Stimulated activated CD4-positive, alpha-beta T cell treated with anti-CD3 and anti-CD28 coated beads, TNF-alpha, amount 100 ng/mL, for 24 hours (primary cell): ENCODE results near the gene CORO1C.
"Not testable (repeated sequence)": the region's sequence is repeated elsewhere in the genome, so short reads cannot be mapped to it uniquely, and the experiment has no call there.

Experiments used
- DNase-seq, 3 experiments: peaks; one replicate each; pipeline ENCODE4 v3.0.0-alpha.2; 2020; ENCODE audit warnings: low read depth in 3 of 3

The CORO1C gene

DNA sequence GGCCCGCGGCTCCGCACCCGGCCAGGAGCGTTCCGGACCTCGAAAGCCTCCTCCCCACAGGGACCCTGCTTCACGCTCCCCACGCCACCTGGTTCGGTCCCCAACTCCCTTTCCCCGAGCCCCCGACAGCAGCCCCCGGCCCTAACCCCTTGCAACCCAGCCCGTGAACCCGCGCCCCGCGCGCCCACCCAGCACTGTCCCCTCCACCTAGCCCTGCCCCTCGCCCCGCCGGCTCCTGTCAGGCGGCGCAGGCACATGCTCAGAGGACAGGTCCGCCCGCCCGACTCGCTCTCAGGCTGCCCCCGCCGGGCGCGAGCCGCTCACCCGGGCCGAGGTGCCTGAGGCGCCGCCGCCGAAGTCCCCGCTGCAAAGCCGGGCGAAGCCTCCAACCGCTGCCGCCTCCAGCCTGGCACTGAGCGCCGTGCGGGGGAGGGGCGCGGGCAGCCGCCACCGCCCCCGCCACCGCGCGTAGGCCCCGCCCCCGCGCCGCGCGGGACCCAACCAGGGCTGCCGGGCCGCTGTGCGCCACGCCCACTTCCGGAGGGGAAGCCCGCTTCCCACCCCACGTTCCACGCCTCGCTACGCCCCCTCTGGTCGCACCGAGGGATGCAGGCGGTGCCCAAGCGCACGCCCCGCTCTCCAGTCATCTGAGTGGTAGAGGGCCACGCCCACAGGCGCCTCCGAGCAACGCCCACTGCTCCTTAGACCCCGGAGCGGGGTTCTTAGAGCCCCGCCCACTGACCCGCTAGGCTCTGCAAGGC lies at the start of gene CORO1C:
Gene CORO1C (minus strand): TSS at position 414 of the 761 bp plus-strand sequence. CDS start 30,200 bp downstream, outside the sequence.
- DNase-seq, result peak; percentile 78 to 93 (median 82)

DNA sequence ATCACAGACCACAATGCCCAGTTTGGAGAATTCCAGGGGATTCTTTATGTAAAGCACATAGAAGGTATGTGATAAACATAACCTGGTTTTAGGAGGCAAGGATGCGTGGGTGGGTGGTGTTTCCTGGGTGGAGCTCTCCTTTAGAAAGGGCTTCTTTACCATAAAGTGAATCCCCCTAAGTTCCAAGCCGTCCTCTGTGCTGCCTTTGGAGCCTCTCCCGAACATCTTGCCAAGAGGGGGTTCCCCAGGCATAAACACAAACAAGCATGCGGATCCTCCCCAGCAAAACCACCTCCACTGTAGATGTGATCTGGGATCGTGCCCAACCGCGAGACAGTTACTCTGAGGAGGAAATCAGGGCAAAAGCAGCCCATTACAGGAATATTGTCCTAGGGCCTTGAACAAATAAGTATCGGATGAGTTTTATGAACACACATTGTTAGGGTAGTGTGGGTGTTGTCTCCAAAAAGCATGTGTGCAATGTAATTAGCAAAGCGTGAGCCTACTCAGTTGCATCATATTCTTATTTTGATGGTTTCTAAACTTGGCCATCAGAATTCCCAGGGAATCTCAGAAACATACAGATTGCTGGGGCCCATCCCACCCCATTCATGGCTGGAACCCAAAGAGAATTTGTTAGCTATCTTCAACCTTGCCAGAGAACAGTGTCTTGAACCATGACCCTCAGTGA lies 48.8 kb upstream of the CORO1C start:
- no peak for DNase-seq

DNA sequence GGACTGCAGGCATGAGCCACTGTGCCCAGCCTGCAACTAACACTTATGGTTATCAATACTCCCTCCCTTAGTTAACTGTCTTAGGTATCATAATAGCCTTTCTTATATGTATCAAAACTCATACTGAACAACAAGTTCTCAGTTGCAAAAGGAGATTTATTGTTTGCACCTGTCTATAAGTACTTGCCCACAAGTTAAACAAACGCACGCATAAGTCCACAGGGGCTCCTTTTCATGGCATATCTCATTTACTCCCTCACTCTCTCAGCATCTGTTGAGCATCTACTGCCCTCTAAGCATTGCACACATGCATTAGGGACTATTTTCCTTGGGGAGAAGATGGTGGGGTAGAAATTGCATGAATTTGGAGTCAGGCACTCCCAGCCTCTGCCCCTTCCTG lies 46.7 kb upstream of the CORO1C start:
- DNase-seq, result no peak

DNA sequence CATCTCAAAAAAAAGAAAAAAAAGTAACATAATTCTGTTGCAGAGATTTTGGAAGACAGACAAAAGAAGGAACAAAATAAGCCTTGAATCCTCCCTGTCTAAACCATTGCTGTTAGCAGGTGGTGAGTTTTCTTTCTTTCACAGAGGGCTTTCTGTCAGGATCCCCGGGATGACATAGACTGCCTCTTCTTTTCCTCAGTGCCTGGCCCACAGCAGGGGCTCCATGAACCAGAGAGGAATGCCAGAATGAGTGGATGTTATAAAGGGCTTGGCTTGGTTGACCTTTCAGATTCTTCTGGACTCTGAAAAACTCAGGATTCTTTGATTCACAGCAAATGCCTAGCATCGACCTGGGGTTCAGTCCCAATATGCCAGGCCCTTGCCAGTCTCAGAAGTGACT lies 45.8 kb upstream of the CORO1C start:
- DNase-seq, result no peak

DNA sequence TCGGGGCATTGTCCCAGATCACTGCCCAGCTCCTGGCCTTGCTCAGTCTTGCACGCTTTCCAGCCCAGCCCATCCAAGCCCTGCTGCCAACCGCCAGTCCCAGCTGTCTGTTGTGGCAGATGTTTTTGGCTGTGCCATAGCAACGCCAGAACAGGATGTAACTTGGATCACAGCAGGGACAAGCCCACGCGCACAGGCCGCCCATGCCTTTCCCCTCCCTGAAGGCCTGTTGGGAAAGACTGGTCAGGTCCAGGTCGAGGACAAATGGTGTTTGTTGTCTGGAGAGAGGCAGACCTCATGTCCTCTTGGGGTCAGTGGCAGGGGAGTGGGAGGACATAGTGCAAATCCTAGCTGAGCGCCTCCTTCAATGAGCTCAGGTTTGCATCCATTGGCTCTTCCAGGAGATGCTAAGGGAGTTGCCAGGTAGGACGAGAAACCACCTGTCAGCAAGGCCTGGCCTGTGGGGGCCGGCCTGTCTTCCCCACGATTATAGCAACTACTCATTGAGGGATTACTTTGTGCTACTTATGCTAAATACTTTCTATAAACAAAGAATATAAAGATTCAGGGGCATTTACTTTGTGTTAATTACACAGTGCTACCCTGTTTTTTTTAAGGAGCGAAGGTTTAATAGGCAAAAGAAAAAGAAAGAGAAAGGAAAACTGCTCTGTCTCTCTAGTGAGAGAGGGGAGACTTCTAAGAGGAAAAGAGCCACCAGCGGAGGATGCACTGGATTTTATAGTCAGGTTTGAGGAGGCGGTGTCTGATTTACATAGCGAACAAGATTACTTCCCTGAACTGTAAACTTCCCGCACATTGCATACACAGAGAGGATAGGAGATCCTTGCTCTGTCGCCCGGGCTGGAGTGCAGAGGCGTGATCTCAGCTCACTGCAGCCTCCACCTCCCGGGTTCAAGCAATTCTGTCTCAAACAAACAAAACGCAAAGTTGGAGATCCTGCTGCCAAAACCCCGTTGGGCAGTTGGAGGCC lies 42.8 kb upstream of the CORO1C start:
- DNase-seq, result no peak

DNA sequence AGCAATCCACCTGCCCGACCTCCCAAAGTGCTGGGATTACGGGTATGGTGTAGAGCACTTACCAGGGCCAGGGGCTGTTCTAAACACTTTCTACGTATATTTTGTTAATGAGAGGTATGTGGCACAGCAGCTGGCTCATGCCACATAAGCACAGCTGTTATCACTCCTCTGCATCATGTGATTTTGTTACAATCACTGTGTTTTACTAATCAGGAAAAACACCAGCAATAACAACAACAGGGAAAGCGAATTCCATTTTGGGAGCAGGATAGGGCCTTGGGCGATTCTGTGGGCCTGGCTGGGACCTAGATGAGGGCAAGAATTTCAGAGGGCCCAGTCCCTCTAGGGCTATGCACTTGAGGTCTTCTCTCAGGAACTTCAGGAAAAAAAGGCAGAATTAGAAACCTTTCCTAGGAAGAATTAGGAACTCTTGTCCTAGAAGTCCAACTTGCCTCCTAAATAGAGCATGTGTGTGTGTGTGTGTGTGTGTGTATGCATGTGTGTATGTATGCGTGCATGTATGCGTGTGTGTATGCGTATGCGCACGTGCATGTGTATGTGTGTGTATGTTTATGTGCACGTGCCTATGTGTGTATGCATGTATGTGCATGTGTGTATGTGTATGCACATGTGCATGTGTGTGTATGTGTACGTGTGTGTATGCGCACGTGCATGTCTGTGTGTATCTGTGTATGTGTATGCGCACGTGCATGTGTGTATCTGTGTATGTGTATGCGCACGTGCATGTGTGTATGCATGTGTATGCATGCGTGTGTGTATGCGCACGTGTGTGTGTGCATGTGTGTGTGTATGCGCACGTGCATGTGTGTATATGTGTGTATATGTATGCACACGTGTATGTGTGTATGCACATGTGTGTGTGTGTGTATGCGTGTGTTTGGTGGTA lies 41.8 kb upstream of the CORO1C start:
- DNase-seq, result no peak

DNA sequence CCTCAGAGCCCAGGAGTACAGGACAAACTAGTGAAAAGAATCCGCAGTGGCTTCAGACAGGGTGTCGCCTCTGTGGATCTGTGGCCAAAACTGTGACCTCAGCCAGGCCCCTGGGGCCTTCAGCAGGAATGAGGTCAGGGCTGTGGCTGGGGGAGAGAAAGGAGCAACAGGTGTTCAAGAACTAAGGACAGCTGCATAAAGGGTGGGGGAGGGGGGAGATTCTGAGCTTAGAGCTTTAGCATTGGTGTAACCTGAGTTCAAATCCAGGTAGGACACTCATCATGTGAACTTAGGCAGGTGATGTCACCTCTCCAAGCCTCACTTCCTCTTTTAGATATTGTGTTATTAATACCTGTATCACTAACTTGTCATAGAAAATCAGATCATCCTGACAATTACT lies 40.9 kb upstream of the CORO1C start:
- no peak for DNase-seq

DNA sequence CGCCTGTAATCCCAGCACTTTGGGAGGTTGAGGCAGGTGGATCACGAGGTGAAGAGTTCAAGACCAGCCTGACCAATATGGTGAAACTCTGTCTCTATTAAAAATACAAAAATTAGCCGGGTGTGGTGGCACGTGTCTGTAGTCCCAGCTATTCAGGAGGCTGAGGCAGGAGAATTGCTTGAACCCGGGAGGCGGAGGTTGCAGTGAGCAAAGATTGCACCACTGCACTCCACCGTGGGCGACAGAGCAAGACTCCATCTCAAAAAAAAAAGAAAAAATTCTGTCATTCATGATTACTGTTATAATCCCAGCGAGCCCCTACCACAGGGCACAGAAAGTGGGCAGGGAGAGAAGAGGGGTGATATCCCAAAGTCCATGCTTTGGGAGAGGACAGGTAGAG lies 40.5 kb upstream of the CORO1C start:
- not testable (repeated sequence) for DNase-seq

DNA sequence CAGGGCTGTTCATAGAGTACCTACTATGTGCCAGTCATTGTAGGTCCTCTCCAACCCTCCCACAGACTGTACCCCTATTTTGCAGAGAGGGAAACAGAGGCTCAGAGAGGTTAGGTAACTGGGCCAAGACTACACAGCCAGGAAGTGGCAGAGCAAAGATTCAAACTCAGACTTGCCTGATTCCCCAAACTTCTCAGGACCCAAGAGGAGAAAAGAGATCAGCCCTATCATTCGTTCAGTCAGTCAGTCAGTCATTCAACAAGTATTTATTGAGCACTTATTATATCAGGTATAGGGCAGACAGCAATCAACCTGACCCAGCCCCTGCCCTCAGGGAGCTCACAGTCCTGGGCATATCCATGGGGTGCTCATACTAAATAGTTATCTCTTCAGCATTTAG lies 39.6 kb upstream of the CORO1C start:
- DNase-seq, result no peak

DNA sequence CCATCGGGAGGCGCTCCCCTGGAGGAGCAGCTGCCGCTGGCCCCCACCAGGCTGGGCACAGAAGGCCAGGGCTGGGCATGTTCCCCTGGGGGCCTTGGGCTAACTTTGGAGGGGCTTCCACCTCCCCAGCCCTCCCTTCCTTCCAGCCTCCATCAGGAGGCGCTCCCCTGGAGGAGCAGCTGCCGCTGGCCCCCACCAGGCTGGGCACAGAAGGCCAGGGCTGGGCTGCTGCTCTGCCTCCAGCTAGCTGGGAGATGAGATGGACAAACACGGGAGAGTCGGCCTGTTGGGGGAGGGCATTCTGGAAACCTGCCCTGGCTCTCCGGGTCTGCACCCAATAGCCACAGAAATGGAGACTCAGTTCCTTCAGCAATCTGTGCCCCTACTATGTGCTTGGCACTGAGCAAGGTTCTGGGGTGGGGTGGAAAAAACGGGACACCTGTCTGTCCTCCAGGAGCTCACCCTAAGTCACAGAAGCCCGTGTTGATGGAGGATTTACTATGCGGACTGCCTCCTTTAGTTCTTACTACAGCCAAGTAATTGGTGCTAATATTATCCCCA lies 39.0 kb upstream of the CORO1C start:
- DNase-seq, result no peak

DNA sequence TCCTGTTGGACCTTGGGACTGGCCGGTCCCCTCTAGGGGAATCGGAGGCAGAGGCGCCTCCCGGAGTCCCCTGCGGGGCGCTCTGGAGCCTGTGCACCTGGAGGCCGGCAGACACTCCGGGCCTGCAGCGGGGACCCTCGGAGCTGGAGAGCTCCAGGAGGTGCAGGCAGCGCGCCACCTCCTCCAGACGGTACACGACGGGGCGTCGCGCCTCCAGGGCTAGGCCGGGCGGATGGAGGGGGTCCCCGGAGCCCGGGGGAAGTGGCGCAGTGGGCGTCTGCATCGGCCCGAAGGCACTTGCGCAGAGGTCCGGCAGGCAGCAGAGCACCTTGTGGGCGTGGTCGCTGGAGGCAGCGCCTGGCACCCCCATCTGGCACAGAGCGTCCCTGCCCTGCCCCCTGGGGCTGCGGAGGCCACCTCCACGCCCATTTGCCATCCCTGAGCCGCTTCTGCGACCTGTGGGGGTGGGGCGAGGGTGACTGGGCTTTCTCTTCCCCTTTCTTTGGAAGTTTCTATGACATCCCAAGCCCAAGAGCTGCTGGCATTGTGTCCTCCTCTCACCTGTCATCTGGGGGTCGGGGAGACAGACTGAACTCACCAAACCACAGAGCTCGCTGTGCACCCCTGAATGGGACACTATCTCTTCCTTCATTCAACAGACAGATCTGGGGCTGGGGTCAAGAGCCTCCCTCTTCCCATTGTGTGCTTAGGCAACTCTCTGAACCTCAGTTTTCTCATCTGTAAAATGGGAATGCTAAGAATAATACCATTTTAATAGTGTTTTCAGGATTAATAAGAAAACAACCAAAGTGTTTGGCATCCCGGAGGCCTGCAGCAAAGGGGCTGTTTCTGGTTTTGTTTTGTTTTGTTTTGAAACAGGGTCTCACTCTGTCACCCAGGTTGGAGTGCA lies 37.5 kb upstream of the CORO1C start:
- DNase-seq, result peak in 1 of 3 experiments; percentile 14

DNA sequence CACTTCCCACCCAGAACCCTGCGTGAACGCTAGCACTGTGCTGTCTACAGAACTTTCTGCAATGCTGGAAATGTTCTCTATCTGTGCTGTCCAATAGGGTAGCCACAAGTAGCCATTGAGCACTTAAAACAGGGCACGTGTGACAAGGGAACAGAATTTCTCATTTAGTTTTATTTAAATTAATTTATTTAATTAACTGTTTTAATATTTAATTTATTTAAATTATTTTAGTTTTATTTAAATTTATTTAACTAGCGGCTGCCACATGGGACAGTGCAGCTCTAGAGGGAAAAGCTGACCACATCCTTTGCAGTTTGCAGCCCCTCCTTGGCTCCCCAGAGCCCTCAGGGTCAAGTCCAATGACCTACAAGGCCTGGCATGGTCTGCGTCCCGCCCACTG lies 35.0 kb upstream of the CORO1C start:
- no peak for DNase-seq

DNA sequence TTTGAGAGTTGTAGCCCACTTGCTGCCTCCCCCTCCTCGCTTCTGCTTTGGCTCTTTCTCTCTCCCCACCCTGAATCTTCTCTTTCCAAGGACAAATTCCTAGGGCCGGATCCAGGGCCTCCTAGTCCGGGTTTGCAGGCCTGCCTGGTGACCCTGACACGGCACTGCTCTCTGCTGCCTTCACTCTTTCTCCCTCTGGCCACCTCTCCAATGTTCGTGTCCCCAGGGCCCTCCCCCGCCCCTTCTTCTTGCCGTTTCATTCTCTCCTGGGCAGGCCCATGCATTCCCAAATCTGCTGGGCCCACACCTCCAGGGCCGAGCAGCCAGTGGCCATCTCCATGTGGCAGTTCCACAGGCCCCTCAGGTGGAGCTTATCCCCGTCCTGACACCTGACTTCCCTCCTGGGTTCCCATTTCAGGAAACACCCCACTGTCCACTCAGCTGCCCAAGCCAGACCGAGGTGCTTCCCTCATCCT lies 34.0 kb upstream of the CORO1C start:
- DNase-seq, result no peak

DNA sequence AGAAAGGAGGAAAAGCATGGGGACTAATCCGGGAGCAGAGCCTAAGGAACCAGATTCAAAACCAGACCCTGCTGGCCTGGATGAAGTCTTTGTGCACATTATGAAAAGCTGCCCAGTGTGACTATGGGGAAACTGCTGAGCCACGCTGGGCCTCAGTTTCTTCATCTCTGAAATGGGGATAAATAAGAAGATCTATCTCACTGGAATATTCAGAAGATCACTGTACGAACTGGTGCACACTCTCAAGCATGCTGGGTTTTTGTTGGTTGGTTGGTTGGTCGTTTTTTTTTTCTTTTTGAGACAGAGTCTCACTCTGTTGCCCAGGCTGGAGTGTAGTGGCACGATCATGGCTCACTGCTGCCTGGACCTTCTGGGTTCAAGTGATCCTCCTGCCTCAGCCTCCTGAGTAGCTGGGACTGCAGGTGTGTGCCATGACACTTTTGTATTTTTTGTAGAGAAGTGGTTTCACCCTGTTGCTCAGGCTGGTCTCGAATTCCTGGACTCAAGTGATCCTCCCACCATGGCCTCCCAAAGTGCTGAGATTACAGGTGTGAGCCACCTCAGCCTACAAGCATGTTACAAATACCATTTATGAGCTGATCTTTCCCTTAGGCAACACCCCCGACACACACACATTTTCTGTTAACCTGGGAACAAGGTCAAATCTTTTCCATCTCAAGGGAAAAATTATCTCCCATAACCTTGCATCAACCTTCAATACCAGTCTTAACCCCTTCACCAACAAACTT lies 33.4 kb upstream of the CORO1C start:
- DNase-seq, result no peak

DNA sequence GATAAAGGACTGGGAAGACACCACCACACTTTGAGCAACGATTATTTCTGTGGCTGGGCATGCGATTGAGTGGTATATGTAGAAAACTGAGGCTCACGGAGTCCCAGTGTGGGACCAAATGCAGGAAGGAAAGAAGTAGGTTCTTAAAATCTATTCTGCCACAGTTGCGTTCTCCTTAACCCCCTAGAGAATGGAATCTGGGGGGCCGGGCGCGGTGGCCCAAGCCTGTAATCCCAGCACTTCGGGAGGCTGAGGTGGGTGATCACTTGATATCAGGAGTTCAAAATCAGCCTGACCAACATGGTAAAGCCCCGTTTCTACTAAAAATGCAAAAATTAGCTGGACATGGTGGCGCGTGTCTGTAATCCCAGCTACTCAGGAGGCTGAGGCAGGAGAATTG lies 29.9 kb upstream of the CORO1C start:
- no peak for DNase-seq

DNA sequence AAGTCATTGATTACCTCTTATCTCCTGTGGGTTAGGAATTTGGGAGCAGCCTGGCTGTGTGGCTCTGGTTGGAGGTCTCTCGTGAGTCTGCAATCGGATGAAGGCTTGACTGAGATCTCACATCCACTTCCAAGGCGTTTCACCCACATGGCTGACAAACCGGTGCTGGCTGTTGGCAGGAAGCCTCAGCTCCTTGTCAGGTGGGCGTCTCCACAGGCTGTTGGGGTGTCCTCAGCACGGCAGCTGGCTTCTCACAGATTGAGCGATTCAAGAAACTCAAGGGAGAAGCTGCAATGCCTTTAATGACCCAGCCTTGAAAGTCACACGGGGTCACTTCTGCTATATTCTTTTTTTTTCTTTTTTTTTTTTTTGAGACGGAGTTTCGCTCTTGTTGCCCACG lies 28.6 kb upstream of the CORO1C start:
- no peak for DNase-seq

DNA sequence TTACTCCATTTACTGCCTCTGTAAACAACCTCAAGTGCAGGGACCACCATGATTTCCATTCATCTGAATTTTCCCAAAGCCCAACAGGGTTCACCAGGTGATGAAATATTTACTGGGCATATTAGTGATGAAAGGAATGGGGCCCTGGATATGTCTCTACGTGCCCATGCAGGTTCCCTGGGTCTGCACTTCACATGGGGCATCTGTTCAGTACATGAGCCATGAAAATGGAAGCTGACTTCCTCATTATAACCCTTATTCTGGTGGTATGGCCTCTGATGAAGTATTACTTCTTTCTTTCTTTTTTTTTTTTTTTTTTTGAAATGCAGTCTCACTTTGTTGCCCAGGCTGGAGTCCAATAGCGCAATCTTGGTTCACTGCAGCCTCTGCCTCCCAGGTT lies 26.5 kb upstream of the CORO1C start:
- no peak for DNase-seq

DNA sequence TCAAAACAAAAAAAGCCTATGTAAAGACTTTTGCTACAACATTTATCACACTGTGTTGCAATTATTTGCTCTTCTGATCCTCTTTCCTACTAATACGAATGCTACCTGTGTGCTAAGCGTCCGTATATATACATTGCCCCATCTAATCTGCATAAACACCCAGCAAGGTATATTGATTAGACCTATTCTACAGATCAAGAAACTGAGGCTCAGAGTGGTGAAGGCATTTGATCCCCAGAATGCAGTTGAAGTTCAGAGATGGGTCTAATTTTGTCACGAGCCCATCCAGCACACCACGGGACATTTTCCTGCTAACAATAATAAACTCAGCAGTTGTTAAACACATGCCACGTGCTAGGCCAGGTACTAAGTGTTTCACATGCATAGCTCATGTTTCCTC lies 25.1 kb upstream of the CORO1C start:
- DNase-seq, result no peak

DNA sequence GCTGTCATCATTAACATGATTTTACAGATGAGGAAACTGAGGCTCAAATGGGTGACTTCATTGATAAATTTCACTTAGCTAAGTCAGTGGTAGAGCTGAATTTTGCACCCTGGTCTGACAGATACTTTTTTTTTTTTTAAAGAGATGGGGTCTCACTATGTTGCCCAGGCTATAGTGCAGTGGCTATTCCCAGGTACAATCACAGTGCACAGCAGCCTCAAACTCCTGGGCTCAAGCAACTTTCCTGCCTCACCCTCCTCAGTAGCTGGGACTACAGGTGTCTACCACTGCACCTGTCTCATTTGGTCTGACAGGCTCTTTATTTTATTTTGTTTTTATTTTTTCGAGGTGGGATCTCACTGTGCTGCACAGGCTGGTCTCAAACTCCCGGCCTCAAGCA lies 24.2 kb upstream of the CORO1C start:
- DNase-seq, result no peak
